Thymus (tissue), 11 donors: Measurements from ENCODE around the gene NPTX1. TPM values are rescaled to one million over a fixed set of nuclear protein-coding genes. Genes with fewer than 3 reads are reported as not detected.

ENCODE experiments used
- DNase-seq, 9 donors: peaks; one replicate each; pipeline ENCODE4 v3.0.0-alpha.2; 2013; ENCODE audit warnings: low spot score in 9 of 9, low read depth in 6 of 9, missing footprints in 1 of 9
- H3K27ac ChIP-seq, 2 donors: one replicate each; pipeline ENCODE4 v1.5.1; 2013; ENCODE audit warnings: control low read depth in 1 of 2, low read depth in 1 of 2, low read length in 1 of 2, mild to moderate bottlenecking in 1 of 2, moderate library complexity in 1 of 2
- H3K27me3 ChIP-seq, 2 donors: one replicate each; pipeline ENCODE4 v1.5.1; 2013; ENCODE audit warnings: low read length in 1 of 2; ENCODE audit not compliant: control insufficient read depth in 2 of 2, insufficient read depth in 1 of 2
- H3K36me3 ChIP-seq, 2 donors: one replicate each; pipeline ENCODE4 v1.5.1; 2013; ENCODE audit warnings: low read length in 1 of 2, mild to moderate bottlenecking in 1 of 2, moderate library complexity in 1 of 2; ENCODE audit not compliant: control insufficient read depth in 2 of 2, insufficient read depth in 2 of 2
- H3K4me1 ChIP-seq, 2 donors: one replicate each; pipeline ENCODE4 v1.5.1; 2013; ENCODE audit warnings: low read length in 2 of 2; ENCODE audit not compliant: control insufficient read depth in 2 of 2, insufficient read depth in 2 of 2
- H3K4me3 ChIP-seq, 2 donors: one replicate each; pipeline ENCODE4 v1.5.1; 2013; ENCODE audit warnings: low read length in 2 of 2, control low read depth in 1 of 2, mild to moderate bottlenecking in 1 of 2
- H3K9me3 ChIP-seq, 2 donors: one replicate each; pipeline ENCODE4 v1.5.1; 2013; ENCODE audit warnings: low read length in 1 of 2, mild to moderate bottlenecking in 1 of 2; ENCODE audit not compliant: control insufficient read depth in 2 of 2, insufficient read depth in 1 of 2
- WGBS: extraction: QIAGEN DNeasy Blood & Tissue Kit; methylation state at CpG from one replicate; pipeline ENCODE4 v1.1.7; 2013; 5-methylcytosine and 5-hydroxymethylcytosine counted together
- polyA plus RNA-seq: library from polyadenylated mRNA; stranded (reverse); fragments of 200-250 nt; gene quantifications from one replicate; pipeline ENCODE4 v1.2.3, GENCODE V29; 2013
- total RNA-seq: library from RNA; stranded (reverse); fragments of 120-200 nt; gene quantifications from one replicate; pipeline ENCODE4 v1.2.4, GENCODE V29; 2013
- donor health status: healthy.

The NPTX1 gene
- total and polyA plus RNA-seq, 2 donors, result 1.0 to 8.3 TPM

- no peak for DNase-seq
- H3K27me3 ChIP-seq, result peaks cover 17 to 97% of the 10 kb centered on the region in 2 donors
- peaks cover 2 to 23% of the 10 kb centered on the region in 2 donors for H3K9me3 ChIP-seq
- H3K4me1 ChIP-seq, result peaks cover 0 to 4% of the 10 kb centered on the region in 2 donors
- WGBS, result 31% methylated on average over 16 of the region's 16 CpGs
- no peak overlapping the region for H3K4me3 ChIP-seq
- H3K27ac ChIP-seq, result no peak overlapping the region
- H3K36me3 ChIP-seq, result no peaks in the 10 kb centered on the region
Observed at GRCh38 chr17:80468242-80468641, 8.2 kb downstream of the NPTX1 start.

- Histone ChIP-seq H3K27me3 (peaks cover 14 to 93% of the 10 kb centered on the region in 2 donors), H3K4me3 (no peak overlapping the region), H3K27ac (no peak overlapping the region), H3K4me1 (no peaks in the 10 kb centered on the region), H3K36me3 (no peaks in the 10 kb centered on the region), H3K9me3 (peaks cover 2 to 23% of the 10 kb centered on the region in 2 donors)
- no peak for DNase-seq
- WGBS, result 86% methylated on average over 15 of the region's 15 CpGs
Observed at GRCh38 chr17:80466188-80466705, 10.2 kb downstream of the NPTX1 start.

GRCh38 chr17:80465327-80465974, 11.0 kb downstream of the NPTX1 start:
- DNase-seq, result no peak
- H3K4me3 ChIP-seq, result no peak overlapping the region
- WGBS, result 87% methylated on average over 20 of the region's 20 CpGs
- H3K27me3 ChIP-seq, result peaks cover 12 to 92% of the 10 kb centered on the region in 2 donors
- H3K27ac ChIP-seq, result no peak overlapping the region
- H3K4me1 ChIP-seq, result no peaks in the 10 kb centered on the region
- no peaks in the 10 kb centered on the region for H3K36me3 ChIP-seq
- peaks cover 2 to 23% of the 10 kb centered on the region in 2 donors for H3K9me3 ChIP-seq

- Histone ChIP-seq H3K9me3 (peaks cover 2 to 22% of the 10 kb centered on the region in 2 donors), H3K4me1 (no peaks in the 10 kb centered on the region), H3K36me3 (no peaks in the 10 kb centered on the region), H3K4me3 (no peak overlapping the region), H3K27me3 (peaks cover 8 to 92% of the 10 kb centered on the region in 2 donors), H3K27ac (no peak overlapping the region)
- no peak for DNase-seq
- WGBS, result 83% methylated on average over 8 of the region's 8 CpGs
Observed at GRCh38 chr17:80464486-80464885, 11.9 kb downstream of the NPTX1 start.

DNA sequence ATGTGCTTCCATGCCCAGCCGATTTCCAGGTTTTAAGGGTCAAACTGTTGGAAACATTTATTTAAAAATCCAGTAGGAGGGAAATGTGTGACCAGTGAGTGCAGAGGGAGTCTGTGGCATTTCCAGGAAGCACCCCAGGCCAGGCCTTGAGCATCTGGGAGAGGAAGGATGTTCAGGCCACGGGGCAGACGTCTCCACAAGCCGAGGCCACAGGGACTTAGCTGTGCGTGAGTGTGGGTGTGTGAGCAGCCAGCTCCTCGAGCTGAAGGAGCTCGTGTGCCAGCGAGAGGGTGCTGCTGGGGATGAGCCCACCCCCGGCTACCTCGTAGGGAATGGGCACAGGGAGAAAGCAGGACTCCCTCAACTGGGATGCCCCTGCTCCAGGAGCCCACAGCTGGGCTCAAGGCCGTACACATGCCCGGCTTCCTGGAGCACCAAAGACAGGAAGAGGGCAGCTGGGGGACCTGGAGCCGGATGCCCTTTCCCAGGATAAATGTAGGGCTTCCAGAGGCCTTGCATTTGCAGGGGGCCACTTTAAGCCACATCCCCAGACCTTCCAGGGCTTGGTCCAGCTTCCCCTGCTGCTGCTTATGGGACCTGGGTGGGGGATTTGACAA, 12.5 kb downstream of the NPTX1 start:
- H3K27ac ChIP-seq, result no peak overlapping the region
- no peaks in the 10 kb centered on the region for H3K4me1 ChIP-seq
- H3K9me3 ChIP-seq, result peaks cover 0 to 16% of the 10 kb centered on the region in 2 donors
- peaks cover 8 to 91% of the 10 kb centered on the region in 2 donors for H3K27me3 ChIP-seq
- no peak overlapping the region for H3K4me3 ChIP-seq
- no peaks in the 10 kb centered on the region for H3K36me3 ChIP-seq
- 70% methylated on average over 13 of the region's 13 CpGs for WGBS
- no peak for DNase-seq

GRCh38 chr17:80461528-80462160, 14.8 kb downstream of the NPTX1 start:
- Histone ChIP-seq H3K4me1 (peaks cover 0 to 2% of the 10 kb centered on the region in 2 donors), H3K9me3 (peaks cover 0 to 6% of the 10 kb centered on the region in 2 donors), H3K4me3 (no peak overlapping the region), H3K27ac (no peak overlapping the region), H3K36me3 (no peaks in the 10 kb centered on the region), H3K27me3 (peaks cover 0 to 94% of the 10 kb centered on the region in 2 donors)
- WGBS, result 66% methylated on average over 20 of the region's 20 CpGs
- DNase-seq, result no peak

- H3K27me3 ChIP-seq, result peaks cover 0 to 91% of the 10 kb centered on the region in 2 donors
- no peak for DNase-seq
- H3K4me1 ChIP-seq, result peaks cover 2 to 6% of the 10 kb centered on the region in 2 donors
- H3K4me3 ChIP-seq, result no peak overlapping the region
- no peak overlapping the region for H3K27ac ChIP-seq
- no peaks in the 10 kb centered on the region for H3K36me3 ChIP-seq
- 86% methylated on average over 8 of the region's 8 CpGs for whole genome bisulfite sequencing
- H3K9me3 ChIP-seq, result no peaks in the 10 kb centered on the region
Observed at GRCh38 chr17:80460429-80460834, 16.0 kb downstream of the NPTX1 start.

- H3K27me3 ChIP-seq, result peaks cover 0 to 84% of the 10 kb centered on the region in 2 donors
- H3K4me3 ChIP-seq, result no peak overlapping the region
- H3K36me3 ChIP-seq, result no peaks in the 10 kb centered on the region
- H3K9me3 ChIP-seq, result peaks cover 0 to under 1% of the 10 kb centered on the region in 2 donors
- DNase-seq, result no peak
- 89% methylated on average over 11 of the region's 11 CpGs for WGBS
- no peak overlapping the region for H3K27ac ChIP-seq
- H3K4me1 ChIP-seq, result peaks cover 3 to 11% of the 10 kb centered on the region in 2 donors
Observed at GRCh38 chr17:80459234-80459633, 17.2 kb downstream of the NPTX1 start.

DNA sequence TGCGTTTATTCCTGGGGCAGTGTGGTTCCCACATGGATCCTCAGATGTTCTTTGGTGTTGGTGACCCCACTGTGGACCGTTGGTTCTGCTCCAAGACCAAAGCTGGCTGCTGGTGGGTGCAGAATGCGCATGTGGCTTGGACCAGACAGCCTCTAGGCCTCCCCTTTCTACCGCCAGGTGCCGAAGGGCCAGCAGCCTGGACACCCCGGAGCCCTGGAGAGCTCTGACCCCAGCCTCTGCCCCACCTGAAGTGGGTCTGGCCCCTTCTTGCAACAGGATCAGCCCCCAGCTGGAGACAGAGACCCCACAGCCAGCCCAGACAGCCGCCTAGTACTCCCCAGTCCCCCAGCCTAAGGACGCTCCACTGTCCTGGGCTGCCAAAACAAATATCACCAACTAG, 18.4 kb downstream of the NPTX1 start:
- Histone ChIP-seq H3K27ac (no peak overlapping the region), H3K27me3 (peaks cover 0 to 75% of the 10 kb centered on the region in 2 donors), H3K4me3 (no peak overlapping the region), H3K36me3 (no peaks in the 10 kb centered on the region), H3K9me3 (peaks cover 0 to 3% of the 10 kb centered on the region in 2 donors), H3K4me1 (peaks cover 7 to 17% of the 10 kb centered on the region in 2 donors)
- DNase-seq, result no peak
- WGBS, result 96% methylated on average over 8 of the region's 8 CpGs
